Retina (tissue), 1 donor: ENCODE results near the gene GNPTAB.
"Not testable (repeated sequence)": the region's sequence is repeated elsewhere in the genome, so short reads cannot be mapped to it uniquely, and the experiment has no call there.

Experiments used
- DNase-seq: peaks from one replicate; pipeline ENCODE4 v3.0.0-alpha.2; 2016

Gene GNPTAB

DNA sequence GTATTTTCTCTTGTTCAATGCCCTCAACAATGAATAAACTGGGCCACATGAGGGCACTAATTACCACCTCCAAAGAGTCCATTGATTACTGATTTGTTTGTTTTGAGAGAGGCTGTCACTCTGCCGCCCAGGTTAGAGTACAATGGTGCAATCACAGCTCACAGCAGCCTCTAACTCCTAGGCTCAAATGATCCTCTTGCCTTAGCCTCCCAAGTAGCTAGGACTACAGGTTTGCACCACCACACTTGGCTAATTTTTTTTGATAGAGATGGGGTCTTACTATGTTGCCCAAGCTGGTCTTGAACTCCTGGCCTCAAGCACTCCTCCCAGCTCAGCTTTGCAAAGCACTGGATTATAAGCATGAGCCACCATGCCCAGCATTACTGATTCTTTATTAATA is 63.2 kb downstream of the GNPTAB start:
- DNase-seq, result no peak

DNA sequence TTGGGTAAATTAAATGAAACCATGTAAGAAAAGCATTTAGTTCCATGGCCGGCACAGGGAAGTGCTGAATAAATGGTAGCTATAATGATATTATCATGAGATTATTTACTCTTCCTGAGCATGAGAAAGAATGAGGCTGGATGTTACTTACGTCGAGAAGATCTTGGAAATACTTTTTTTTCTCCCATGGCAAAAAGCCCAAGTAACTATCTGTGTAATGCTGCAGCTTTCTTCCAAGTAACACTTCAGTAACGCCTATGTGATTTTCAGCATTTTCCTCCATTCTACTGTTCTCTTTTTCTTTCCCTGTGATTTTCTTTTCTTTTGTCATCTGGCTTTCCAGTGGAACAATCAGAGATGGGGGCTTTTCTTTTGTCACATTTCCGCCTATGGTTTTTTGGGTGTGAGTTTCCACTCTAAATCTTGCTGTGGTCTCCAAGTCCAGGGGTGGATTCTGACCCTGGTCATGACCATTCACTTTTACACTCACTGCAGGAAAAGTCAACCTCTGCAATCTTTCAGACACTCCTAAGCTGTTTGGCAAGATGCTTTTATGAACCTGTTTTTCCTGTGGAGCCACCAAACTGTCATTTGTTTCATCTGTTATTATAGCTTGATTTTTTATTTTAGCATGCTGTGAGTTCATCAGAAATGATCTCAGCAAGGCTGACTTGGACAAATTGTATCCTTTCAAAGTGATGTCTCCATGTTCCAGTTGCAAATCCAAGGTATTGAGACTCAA is 66.5 kb downstream of the GNPTAB start:
- DNase-seq, result no peak

DNA sequence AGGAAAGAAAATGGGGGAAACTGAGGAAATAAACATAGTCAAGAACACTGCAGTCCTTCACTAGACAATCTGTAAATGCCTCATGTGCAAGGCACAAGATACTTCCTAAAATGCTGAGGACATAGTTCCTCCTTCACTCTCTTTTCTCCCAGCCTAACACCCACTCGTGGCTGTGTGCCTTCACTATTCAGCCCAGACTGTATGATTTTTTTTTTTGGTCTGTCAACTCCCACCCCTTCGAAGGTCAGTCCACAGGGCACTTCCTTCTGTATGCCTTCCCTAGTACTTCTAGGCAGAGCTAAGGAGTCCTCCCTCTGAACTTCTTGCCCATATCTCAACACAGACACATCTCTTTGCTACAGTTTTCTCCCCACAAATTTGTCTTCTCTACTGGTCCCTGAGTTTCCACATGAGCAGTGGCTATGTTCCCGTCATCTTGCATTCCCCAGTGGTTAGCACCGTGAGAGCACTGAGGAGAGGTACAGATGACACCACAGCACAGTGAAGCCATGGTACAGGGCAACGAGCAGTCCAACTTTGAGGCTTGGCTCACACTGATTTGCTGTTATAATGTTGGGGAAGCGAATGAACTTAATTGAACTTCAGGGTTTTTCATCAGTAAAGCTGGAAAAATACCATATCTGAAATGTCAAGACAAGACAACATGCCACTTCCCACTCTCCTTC is 67.4 kb downstream of the GNPTAB start:
- DNase-seq, result no peak

DNA sequence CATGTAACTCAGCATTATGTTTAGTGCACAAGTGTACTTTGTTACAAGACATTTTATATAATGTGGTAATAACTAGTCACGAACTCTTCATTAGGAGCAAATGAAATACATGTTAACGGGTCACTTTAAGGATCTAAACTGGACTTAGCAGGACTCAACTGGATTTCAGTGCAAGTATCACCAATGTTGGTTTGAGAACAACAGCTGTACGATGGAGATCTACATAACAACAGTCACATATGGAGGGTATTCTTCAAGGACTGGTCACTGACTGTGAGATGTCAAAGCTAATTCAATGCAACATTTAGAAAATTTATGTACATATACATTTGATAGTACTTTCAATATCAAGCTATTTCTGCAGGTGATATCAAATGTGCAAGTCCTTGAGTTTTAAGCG is 69.0 kb downstream of the GNPTAB start:
- no peak for DNase-seq

DNA sequence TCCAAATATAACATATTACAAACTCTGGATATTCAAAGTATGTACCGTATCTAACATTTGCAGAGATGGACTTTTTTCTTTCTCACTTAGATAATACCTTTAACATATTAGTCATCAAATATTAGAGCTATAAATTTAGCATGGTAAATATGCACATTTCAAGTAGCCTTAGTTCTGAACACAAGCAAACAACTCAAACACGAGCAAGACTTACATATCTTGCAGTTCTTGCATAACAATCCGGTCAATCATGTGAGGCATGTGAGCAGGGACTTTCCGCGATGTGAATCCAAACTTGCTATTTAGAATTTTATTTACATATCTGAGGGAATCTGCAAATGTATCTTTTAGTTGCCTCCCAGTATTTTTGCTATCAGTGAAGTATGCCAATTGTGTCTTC is 69.4 kb downstream of the GNPTAB start:
- no peak for DNase-seq

DNA sequence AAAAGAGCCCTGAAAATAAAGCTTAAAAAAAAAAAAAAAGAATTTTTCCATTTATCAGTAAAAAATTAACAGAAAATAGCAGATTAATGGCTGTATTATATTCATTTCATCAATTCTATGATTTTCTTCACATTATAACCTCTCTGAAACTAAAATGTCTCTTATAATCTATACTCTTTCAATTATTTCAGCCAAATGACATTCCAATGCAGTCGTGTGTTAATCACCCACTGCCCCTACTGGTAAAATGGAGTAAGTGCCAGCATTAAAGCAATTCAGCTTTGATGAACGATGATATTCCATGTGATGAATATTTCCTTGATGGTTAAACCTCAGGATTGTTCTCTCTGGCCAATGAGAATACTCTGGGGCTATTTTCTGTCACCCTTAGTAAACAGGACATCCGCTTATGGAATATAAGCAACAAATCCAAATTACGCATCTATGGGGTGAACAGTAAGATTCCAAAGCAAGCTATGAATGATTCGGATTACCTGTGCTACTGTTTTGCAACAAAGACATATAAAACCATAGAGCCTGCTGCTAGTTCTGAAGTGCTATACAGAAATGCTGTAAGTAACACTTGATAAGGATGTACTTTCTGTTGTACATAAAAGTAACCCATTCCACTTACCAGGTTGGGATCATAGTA is 71.2 kb downstream of the GNPTAB start:
- peak; percentile 7 for DNase-seq

DNA sequence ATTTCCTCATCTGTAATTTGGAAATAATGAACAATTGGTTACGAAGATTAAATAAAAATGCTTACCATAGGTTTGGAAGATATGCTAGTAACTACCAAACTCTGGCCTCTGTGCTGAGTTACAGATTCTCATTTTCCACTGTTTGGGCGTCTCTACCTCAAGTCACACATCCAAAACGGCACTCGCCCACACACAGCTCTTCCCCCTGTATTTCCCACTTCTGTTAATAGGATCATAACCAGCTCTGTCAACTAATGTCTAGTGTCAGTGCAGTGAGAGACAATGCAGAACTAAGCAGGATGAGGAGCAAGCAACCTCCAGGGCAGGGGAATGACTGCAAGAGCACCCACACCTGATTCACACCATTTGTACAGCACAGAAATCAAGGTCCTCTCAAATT is 80.6 kb downstream of the GNPTAB start:
- DNase-seq, result no peak

DNA sequence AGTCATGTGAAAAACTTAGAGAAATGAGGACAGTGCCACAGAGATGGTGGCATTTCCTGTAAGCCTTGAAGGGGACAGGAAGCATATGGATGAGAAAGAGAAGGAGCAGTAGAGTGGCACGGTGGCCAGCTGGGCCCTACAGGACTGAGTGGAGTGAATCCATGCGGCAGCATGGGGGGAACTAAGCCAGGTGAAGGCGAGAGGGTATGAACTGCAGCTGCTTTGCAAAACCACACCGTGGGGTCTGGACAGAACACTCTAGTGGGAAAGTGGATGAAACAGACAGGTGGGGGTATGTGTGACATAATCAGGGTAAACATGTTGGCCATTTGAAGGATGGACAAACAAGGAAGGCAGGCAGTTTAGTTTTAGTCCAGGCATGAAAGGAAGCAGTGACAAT is 81.1 kb downstream of the GNPTAB start:
- no peak for DNase-seq

DNA sequence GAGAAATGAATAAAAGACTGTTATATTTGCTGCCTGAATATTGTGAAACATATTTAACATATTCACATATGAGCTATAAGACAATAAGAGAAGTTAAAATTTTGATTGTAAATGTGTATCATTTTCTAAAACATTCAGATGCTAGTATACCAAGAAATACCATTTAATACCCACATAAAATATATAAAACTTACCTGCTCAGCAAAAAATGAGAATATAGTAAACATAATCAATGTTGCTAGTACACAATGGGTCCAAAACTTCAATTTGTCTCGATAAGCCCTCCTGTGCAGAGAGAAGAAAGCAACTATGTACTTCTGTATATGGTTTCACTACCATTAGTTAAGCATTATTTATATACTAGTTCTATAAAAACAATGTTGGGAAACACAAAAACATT is 81.9 kb downstream of the GNPTAB start:
- no peak for DNase-seq

DNA sequence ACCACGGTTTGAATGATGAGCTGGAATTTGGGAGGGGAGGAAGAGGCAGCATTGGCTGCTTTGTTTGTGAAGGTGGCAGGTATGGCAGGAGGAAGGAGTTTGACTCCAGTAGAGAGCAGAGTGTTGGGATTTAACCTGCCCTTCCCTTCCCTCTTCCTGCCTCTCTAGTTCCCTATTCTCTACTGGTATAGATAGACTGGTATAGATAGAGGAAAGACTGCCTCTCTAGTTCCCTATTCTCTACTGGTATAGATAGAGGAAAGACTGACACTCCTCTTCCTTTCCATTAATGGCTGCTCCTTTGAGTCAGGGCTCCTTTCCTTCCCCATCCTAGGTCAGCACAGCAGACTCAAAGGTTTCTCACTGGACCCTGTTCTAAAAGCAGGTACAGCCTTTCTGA is 83.1 kb downstream of the GNPTAB start:
- no peak for DNase-seq

DNA sequence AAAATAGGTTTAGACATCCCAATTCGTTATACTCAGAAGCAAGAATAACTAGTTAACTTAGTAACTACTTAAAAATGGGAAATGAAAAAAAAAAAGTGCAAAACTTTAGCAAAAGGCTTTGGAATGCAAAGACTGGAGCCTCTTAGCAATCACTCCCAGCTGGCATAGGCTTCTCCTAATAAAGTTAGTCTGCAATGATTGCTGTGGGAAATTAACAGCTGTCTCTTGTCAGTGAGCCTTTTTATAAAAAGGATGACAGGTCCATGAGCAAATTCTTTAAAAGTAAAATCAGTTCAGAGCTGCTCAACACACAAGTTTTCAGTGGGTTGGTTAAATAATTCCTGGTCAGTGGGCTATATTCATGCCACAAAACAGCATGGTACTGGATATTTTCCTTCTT is 84.1 kb downstream of the GNPTAB start:
- DNase-seq, result no peak

DNA sequence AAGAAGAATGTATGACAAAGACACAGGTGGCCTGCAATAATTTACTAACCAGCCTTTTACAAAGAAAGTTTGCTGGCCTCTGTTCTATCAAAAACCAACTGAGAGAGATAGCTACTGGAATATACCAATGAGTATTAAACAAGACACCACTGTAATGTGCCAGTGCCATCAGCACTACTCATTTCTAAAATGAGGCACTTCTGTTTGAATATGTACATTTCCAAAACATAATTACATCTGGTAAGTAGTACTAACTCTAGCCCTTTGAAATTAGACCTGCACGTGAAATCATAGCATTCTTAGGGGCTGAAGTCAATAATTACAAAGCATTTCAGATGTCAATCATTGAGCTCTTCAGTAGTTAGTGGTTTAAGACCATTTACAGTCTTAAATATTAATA is 84.6 kb downstream of the GNPTAB start:
- DNase-seq, result no peak

DNA sequence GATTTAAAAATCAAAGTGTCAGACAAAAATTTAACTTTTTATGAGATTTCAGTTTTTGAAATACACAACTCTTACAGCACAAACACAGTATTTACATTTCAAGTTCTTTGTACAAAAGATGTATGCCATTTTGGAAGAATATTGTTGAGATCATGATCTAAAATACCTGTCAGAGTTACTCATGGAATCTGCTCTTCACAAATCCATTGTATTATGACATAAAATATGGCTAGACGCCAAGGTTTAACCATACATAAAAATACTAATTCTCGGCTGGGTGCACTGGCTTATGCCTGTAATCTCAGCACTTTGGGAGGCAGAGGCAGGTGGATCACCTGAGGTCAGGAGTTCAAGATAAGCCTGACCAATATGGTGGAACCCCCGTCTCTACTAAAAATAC is 85.3 kb downstream of the GNPTAB start:
- DNase-seq, result no peak

DNA sequence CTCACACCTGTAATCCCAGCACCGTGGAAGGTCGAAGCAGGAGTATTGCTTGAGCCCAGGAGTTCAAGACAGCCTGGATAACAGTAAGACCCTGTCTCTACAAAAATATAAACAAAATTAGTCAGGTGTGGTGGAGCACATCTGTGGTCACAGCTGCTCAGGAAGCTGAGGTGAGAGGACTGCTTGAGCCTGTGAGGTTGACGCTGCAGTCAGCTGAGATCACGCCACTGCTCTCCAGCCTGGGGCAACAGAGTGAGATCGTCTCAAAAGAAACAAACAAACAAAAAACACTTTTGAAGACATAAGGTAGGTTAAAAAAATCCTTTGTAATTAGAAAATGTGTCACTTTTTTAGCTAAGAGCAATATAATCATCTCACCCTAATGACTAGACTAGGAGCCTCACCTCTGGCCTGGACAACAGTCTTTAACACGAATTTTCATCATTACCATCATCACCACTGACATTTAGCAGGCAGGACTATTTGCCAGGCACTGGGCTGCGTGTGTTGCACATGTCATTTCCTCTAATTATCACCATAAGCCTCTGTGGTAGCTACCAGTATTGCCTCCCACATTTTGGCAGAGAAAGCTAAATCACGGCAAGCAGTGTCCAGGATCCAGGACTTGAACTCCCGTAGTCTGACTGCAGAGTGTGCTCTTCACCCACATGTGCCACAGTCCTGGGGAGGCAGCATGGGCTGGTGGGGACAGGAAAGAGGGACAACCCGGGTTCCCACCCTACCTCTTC is 86.9 kb downstream of the GNPTAB start:
- no peak for DNase-seq

DNA sequence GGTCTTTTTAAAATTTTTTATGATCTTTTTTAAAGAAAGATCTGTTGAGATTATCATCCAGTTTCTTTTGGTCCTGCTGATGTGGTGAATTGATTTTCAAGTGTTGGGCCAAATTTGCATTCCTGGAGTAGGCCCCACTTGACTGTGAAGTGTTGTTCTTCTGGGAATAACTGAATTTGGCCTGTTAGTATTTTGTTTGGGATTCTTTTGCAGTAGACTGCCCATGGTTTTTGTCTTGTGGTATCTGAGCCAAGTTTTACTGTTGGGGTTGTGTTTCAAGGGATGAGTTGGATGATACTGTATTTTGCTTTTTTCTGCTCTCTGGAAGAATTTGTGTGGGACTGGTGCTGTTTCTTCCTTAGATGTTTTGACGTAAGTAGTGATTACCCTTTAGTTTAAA is 87.5 kb downstream of the GNPTAB start:
- no peak for DNase-seq

DNA sequence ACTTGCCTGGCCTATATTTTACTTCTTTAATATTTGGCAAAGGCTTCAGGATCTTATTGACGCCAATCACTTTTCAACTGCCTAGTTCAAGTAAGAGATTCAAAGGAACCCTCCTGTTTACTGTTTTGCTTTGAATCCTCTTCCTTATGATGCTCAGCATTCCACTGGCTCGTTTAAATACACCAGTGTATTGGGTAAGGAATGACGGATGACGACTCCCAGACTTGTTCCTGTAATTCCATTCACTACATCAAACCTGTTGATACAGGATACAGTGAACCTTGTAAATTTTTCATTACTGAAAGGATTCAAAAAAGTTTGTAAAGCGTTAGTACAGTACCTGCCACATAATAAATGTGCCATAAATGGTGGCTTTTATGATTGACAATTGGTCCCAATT is 89.8 kb downstream of the GNPTAB start:
- DNase-seq, result no peak

DNA sequence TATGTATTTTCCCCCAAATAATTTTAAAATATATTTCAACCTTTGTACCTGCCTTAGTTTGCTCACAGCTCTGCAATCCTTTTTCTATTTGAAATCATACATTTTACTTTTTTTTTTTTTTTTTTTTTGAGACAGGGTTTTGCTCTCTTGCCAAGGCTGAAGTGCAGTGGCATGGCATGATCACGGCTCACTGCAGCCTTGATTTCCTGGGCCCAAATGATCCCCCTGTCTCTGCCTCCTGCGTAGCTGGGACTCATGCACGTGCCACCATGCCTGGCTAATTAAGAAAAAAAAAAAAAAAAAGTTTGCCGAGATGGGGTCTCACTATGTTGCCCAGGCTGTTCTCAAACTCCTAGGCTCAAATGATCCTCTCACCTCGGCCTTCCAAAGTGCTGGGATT is 90.2 kb downstream of the GNPTAB start:
- DNase-seq, result no peak

DNA sequence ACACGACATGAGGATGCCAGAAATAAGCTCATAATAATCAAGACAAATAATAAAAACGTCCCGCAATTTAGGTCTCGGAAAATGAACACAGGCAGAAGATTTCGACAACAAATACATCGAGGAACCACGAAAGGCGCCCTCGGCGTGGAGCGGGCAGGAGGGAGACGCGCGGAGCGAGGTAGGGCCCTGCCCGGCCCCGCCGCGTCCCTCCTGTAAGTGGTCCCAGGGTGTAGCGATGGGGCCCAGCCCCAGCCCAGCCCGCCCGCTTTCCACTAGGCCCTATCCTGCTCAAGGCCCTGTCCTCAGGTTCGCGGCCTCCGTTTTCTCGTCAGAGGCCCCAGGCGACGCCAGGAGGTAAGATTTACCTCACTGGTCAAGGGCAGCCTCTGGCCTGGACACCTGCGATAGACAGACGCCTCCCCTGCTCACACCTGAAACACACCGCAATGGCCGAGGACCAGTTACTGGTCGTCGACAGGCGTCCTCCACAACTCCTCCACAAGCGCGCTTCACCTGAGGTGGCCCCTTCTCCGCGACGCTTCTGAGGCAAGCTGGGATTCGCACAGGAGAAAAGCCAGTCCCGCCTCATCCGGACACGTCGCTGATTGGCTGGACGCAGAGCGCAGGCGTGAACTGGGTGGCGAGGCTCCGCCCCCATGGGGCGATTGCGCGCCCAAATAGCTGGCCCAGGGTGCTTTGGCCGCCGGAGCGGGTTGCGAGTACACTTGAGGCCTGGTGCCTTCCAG is 91.7 kb downstream of the GNPTAB start, which contains the start of gene SYCP3:
SYCP3 (minus strand) TSS at position 543 of the 746 bp plus-strand sequence. CDS start 1,527 bp downstream, outside the sequence.
- DNase-seq, result no peak

DNA sequence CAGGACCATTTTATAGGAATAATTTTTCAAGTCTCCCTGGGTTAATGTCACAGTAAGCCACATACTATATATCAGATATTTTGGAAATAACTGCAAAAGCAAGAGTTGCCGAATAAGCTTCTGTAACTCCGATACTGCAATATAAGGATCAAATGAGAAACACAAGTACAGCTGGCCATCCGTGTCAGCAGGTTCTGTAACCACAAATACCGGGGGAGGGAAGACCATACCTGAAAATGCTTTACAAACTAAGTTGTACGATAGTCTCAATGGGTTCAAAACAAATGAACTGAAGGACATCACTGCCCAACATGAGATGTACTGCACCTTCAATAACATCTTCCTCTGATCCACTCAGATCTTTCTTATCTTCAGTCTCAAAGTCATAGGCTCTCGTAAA is 93.3 kb downstream of the GNPTAB start:
- no peak for DNase-seq

DNA sequence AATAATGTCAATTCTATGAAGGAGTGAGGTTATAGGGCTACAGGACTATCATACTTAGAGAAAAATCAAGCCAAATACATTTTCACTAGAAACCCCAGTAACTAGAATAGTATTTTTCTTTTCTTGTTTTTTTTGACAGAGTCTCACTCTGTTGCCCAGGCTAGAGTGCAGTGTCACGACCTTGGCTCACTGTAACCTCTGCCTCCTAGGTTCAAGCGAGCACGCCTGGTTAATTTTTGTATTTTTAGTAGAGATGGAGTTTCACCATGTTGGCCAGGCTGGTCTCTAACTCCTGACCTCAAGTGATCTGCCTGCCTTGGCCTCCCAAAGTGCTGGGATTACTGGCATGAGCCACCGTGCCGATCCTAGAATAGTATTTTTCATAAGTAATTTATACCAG is 96.3 kb downstream of the GNPTAB start:
- DNase-seq, result not testable (repeated sequence)

DNA sequence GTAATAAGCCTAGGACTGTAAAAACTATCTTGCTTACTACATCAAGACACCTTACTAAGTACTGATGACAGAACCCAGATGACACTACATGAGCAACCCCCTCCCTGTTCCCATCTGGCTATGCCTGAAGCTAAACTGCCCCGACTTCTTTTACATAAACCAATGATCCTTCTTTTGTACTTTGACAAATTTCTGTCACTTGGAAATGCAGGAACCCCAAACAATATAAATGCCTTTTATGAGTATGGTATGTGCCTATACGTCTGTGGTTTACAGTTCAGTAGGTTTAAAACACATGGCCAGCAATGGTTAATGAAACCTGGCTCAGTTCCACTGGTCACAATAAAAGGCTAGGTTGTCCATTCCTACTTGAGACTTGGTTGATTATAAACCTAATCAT is 97.6 kb downstream of the GNPTAB start:
- DNase-seq, result no peak

DNA sequence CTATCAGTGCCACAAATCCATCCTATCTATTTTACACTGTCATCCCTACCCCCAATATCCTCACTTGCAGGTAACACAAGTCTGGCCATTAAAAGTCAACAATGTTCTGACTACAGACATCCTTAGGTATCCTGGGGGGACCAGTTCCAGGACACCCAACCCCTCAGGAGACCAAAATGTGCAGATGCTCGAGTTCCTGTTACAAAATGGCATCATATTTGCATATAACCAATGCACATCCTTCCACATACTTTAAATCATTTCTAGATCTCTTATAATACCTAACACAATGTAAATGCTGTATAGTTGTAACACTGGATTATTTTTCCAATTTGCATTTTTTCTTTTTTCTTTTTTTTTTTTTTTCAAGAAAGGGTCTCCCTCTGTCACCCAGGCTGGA is 98.4 kb downstream of the GNPTAB start:
- no peak for DNase-seq

DNA sequence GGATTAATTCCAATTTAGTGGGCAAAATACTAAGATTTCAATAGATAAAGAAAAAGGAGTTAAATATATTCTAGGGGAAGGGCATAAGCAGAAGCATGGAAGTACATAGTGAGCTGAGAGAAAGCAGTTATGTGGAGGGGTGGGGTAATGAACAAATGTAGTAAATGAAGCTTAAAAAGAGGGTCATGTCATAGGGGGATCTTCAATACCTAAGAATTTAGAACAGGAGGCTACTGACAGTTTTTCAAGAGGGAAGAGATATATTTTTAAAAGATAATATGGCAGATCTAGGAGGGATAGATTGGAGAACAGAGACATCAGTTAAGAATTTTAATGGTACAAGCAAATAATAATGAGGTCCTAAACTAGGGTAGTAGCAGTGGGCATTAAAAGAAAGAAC is 100.9 kb downstream of the GNPTAB start:
- no peak for DNase-seq
